ENCODE data around the gene DNM3. TPM values are rescaled to one million over a fixed set of nuclear protein-coding genes. Genes with fewer than 3 reads are reported as not detected.

The DNM3 gene
- total and polyA plus RNA-seq, 2 of the 8 experiments (the other 6 are each of a cell fraction or from before 2014, with no cell fraction given) = 2.0 to 8.5 TPM

DNA sequence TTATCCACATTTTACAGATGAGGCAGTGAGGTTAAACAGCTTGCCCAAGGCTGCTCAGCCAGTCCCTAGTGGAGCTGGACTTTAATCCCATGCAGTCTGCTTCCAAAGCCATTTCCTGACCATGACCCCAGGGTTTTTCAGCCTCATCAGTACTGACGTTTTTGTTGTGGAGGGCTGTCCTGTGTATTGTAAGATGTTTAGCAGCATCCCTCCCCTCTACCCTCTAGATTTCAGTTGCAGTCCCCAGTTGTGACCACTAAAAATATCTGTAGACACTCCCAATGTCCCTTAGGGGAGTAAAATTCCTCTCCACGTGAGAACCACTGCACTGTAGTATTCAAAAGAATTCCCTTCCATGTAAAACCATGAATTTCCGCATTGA is 549.0 kb downstream of the DNM3 start:
- Histone ChIP-seq H2AFZ (ENCODE audit: low read length) (no peak overlapping the region), H3K18ac (ENCODE audit: extremely low read depth, low read length) (no peak overlapping the region), H2BK5ac (ENCODE audit: low read depth, low read length) (no peak overlapping the region), H3K4me3 (ENCODE audit: extremely low read depth in 1 of 4, insufficient read depth in 2 of 4, low read depth in 3 of 4, low read length in 4 of 4) (no peak overlapping the region), H3K79me2 (ENCODE audit: control insufficient read depth in 1 of 2, insufficient read depth in 2 of 2, low read length in 2 of 2) (no peaks in the 10 kb centered on the region), H4K5ac (ENCODE audit: insufficient read length, low read depth, low read length) (no peak overlapping the region), H2BK15ac (ENCODE audit: low read length) (no peak overlapping the region), H3K9ac (replicated peaks in 1 of 4; ENCODE audit: extremely low read depth in 1 of 4, low read depth in 3 of 4, low read length in 3 of 4) (no peak overlapping the region), H2AK5ac (ENCODE audit: low read depth, low read length) (no peak overlapping the region), H3K27ac (ENCODE audit: low read depth, low read length) (no peak overlapping the region), H3K9me3 (ENCODE audit: insufficient read depth in 2 of 2, low read depth in 1 of 2, low read length in 1 of 2) (no peaks in the 10 kb centered on the region), H3K4me2 (ENCODE audit: insufficient read depth in 1 of 2, low read depth in 2 of 2, low read length in 2 of 2) (no peak overlapping the region), H3K14ac (ENCODE audit: insufficient read length) (no peak overlapping the region), H3K27me3 (replicated peaks in 1 of 4; ENCODE audit: control insufficient read depth in 3 of 4, extremely low read depth in 1 of 4, insufficient read depth in 3 of 4, low read length in 3 of 4) (no peaks in the 10 kb centered on the region), H4K20me1 (replicated peaks in 1 of 2; ENCODE audit: control insufficient read depth in 1 of 2, insufficient read depth in 2 of 2, low read length in 2 of 2) (no peaks in the 10 kb centered on the region), H4K91ac (replicated peaks; ENCODE audit: insufficient read length, low read length) (no peak overlapping the region), H4K8ac (ENCODE audit: extremely low read depth, insufficient read depth, low read length) (no peak overlapping the region), H3K79me1 (ENCODE audit: low read depth, low read length) (no peaks in the 10 kb centered on the region), H2BK20ac (ENCODE audit: low read length) (no peak overlapping the region), H3K4ac (replicated peaks; ENCODE audit: insufficient read length, low read depth, low read length) (no peak overlapping the region), H3K23ac (ENCODE audit: insufficient read length) (no peak overlapping the region), H3K23me2 (ENCODE audit: low read depth, low read length) (no peaks in the 10 kb centered on the region), H3K36me3 (ENCODE audit: control insufficient read depth in 2 of 4, insufficient read depth in 4 of 4, low read length in 3 of 4) (no peaks in the 10 kb centered on the region), H3K4me1 (replicated peaks in 1 of 4; ENCODE audit: control insufficient read depth in 3 of 4, insufficient read depth in 4 of 4, low read length in 3 of 4) (peaks cover 2 to 10% (median 5%) of the 10 kb centered on the region in 4 experiments), H2BK12ac (ENCODE audit: low read depth, low read length) (no peak overlapping the region), H2BK120ac (replicated peaks; ENCODE audit: low read depth, low read length) (no peak overlapping the region), H3K56ac (replicated peaks; ENCODE audit: insufficient read length, low read depth, low read length) (no peak overlapping the region)
- no peak for TF ChIP-seq TBP (IDR thresholded peaks at IDR 0.05; ENCODE audit: low read depth, low read length)
- DNase-seq (ENCODE audit: low read depth in 1 of 2, low spot score in 2 of 2) = no peak
- ChIA-PET POLR2A (ENCODE audit: partially characterized antibody) (no interaction called here), CTCF (ENCODE audit: partially characterized antibody) (interaction anchor here (1.0 to 2.9 kb wide), 8 partner anchors 8 to 387 kb away, joined by 3 to 26 read pairs (median 4); no protein-coding TSS in a partner anchor)
- FAIRE-seq = no peak
- 40% methylated on average over 3 of the region's 3 CpGs; no CpG with 5 or more reads in 1 of the 2 experiments for whole genome bisulfite sequencing, 2 experiments (ENCODE audit: extremely low coverage in 1 of 2, insufficient coverage in 1 of 2, insufficient read length in 1 of 2, insufficient replicate concordance in 2 of 2, low coverage in 1 of 2, low lambda C conversion rate in 2 of 2, missing lambda C conversion rate in 1 of 2)

All from H1 (cell line).